HG02981 (cell line): ENCODE data around the gene AMN.

Experiments used
- ATAC-seq: cut with Tn5 transposase; IDR thresholded peaks from one replicate; pipeline ENCODE4 v1.9.1; 2021; ENCODE audit warnings: mild to moderate bottlenecking, moderate library complexity; ENCODE audit not compliant: unreplicated experiment

Gene AMN

GRCh38 chr14:102942069-102942468, 19.6 kb downstream of the AMN start:
- no peak for ATAC-seq

GRCh38 chr14:102943454-102943853, 21.0 kb downstream of the AMN start:
- no peak for ATAC-seq

GRCh38 chr14:102943979-102944378, 21.5 kb downstream of the AMN start:
- ATAC-seq: no peak

GRCh38 chr14:102944448-102945330, 22.2 kb downstream of the AMN start:
- ATAC-seq: no peak

- ATAC-seq: no peak
Observed at GRCh38 chr14:102945346-102946130, 23.1 kb downstream of the AMN start.

GRCh38 chr14:102947321-102948103, 25.0 kb downstream of the AMN start:
- no peak for ATAC-seq

- ATAC-seq: no peak
Observed at GRCh38 chr14:102948698-102949061, 26.2 kb downstream of the AMN start.

GRCh38 chr14:102949062-102949800, 26.8 kb downstream of the AMN start:
- peak; percentile 57 for ATAC-seq

GRCh38 chr14:102949801-102950451, 27.5 kb downstream of the AMN start:
- no peak for ATAC-seq

GRCh38 chr14:102951034-102951433, 28.6 kb downstream of the AMN start:
- ATAC-seq: no peak

- ATAC-seq: no peak
Observed at GRCh38 chr14:102951799-102952198, 29.3 kb downstream of the AMN start.

- ATAC-seq: no peak
Observed at GRCh38 chr14:102952276-102952675, 29.8 kb downstream of the AMN start.

GRCh38 chr14:102953100-102953499, 30.6 kb downstream of the AMN start:
- no peak for ATAC-seq

- no peak for ATAC-seq
Observed at GRCh38 chr14:102954081-102954789, 31.8 kb downstream of the AMN start.

- no peak for ATAC-seq
Observed at GRCh38 chr14:102955636-102956408, 33.4 kb downstream of the AMN start.

- no peak for ATAC-seq
Observed at GRCh38 chr14:102957222-102957621, 34.8 kb downstream of the AMN start.

- no peak for ATAC-seq
Observed at GRCh38 chr14:102958461-102958860, 36.0 kb downstream of the AMN start.

GRCh38 chr14:102962111-102962627, 39.7 kb downstream of the AMN start:
- no peak for ATAC-seq
